ENCODE data around the gene CRYZ. TPM values are rescaled to one million over a fixed set of nuclear protein-coding genes. Genes with fewer than 3 reads are reported as not detected.
A peak's percentile ranks its signal among the peaks of the same experiment; 100 is the strongest.
"Not testable (repeated sequence)": the region's sequence is repeated elsewhere in the genome, so short reads cannot be mapped to it uniquely, and the experiment has no call there.

CRYZ gene
- total RNA-seq, 1 donor from 2014 or later = 25.8 TPM

DNA sequence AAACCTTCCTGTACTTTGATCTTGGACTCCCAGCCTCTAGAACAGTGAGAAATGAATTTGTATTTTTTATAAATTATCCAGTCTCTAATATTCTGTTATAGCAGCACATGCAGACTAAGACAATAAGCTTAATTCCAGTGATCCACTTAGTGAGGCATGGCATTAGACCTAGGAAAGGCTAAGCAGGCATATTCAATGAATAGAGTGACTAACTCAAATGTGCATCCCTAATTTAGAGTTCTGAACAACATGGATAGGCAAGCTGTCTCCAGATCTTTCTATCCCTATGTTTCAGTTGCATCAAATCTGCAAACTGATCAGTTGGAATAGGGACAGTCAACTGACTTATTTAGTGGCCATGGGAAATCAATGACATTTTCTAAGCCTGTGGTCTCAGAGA lies 54.9 kb downstream of the CRYZ start:
- H3K27me3 Mint-ChIP-seq = peaks cover 26% of the 10 kb centered on the region
- H3K36me3 Mint-ChIP-seq = no peaks in the 10 kb centered on the region
- DNase-seq (ENCODE audit: extremely low spot score, unreplicated experiment) = no peak
- no peaks in the 10 kb centered on the region for H3K4me1 Mint-ChIP-seq (ENCODE audit: unreplicated experiment)
- peaks cover 4% of the 10 kb centered on the region for H3K9me3 Mint-ChIP-seq
- TF ChIP-seq, protein P1, sequence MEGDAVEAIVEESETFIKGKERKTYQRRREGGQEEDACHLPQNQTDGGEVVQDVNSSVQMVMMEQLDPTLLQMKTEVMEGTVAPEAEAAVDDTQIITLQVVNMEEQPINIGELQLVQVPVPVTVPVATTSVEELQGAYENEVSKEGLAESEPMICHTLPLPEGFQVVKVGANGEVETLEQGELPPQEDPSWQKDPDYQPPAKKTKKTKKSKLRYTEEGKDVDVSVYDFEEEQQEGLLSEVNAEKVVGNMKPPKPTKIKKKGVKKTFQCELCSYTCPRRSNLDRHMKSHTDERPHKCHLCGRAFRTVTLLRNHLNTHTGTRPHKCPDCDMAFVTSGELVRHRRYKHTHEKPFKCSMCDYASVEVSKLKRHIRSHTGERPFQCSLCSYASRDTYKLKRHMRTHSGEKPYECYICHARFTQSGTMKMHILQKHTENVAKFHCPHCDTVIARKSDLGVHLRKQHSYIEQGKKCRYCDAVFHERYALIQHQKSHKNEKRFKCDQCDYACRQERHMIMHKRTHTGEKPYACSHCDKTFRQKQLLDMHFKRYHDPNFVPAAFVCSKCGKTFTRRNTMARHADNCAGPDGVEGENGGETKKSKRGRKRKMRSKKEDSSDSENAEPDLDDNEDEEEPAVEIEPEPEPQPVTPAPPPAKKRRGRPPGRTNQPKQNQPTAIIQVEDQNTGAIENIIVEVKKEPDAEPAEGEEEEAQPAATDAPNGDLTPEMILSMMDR (conservative IDR thresholded peaks at IDR 0.05) = no peak
- no peak overlapping the region for H3K27ac Mint-ChIP-seq
- no peak overlapping the region for H3K4me3 Mint-ChIP-seq

DNA sequence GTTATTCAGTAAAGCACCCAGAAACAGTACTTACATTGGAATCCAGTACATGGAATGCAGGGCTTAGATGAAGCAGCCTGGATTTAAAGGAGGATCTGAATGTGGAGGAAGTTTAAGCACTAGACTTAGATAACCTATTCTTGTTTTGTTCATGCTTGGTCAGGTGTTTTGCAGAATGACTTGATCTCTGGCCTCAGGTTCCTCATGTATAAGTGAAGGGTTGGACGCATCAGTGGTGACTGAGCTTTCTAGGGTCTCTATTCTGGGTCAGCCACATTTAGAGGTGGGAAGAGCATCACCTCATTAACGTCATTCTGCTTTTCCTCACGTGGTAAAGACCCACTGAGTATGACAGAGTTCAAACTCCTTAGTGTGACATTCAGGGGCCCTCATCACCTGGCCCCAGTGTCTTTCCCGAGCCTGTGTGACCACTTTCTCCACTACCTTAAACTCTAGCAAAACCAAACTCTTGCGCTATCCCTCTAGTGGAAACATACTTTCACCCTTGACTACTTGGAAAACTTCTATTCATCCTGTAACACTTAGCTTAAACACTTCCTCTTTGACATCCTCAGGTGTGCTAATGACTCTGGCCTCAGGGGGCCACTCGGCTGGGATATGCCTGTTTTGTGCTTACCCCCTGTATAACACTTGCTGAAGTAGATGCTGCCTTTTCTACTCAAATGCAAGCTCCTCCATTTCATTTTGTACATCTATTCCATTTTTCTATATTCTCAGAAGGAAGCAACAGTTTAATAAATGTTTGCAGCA lies 58.4 kb downstream of the CRYZ start:
- no peak for DNase-seq (ENCODE audit: extremely low spot score, unreplicated experiment)
- peaks cover 4% of the 10 kb centered on the region for H3K36me3 Mint-ChIP-seq
- H3K4me1 Mint-ChIP-seq (ENCODE audit: unreplicated experiment) = no peaks in the 10 kb centered on the region
- H3K9me3 Mint-ChIP-seq = peaks cover 10% of the 10 kb centered on the region
- no peak overlapping the region for H3K27ac Mint-ChIP-seq
- TF ChIP-seq, protein P1 (conservative IDR thresholded peaks at IDR 0.05) = no peak
- peaks cover 41% of the 10 kb centered on the region for H3K27me3 Mint-ChIP-seq
- H3K4me3 Mint-ChIP-seq = peak overlapping the region; percentile 81

DNA sequence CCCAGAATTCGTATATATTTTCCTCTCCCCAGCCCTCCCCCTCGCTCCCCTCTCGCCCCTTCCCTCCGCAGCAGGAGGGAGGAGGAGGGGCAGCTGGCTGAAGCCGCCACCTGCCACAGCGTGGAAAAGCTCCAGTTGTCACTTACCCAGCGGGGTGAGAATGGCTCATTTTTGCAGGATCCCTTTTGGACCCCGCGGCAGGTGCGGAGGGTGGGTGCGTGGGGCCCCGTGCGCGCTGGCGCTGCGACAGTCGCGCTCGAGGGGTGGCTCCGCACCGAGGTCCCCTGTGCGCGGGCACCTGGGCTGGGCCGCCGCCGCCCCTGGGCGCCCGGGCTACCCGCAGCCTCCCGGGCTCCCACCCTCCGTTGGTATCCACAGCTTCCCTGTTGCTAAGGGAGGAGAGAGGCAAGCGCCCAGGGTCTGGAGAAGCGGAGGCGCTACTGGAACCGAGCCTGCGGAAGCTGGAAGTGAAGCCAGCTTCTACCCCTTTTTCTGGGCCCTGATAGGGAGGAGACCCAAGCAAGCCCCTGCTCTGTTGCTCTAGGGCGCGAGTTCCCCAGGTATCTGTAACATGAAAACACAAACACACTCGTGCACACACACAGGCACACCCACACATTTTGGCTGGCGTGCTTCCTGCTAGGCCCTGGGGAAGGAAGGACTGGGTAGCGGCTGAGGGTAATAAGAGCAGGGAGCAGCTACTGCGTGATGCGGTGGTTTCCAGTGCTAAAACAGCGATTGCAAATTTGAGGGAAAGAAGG lies 59.3 kb downstream of the CRYZ start, which contains the start of gene ERICH3:
Gene ERICH3 (minus strand): TSS at position 442 of the 761 bp plus-strand sequence. CDS start 273 bp downstream, at position 169.
- Mint-ChIP-seq H3K27me3 (peaks cover 46% of the 10 kb centered on the region), H3K9me3 (peaks cover 10% of the 10 kb centered on the region), H3K27ac (no peak within 1 kb of the TSS), H3K36me3 (peaks cover 4% of the 10 kb centered on the region), H3K4me1 (ENCODE audit: unreplicated experiment) (no peaks in the 10 kb centered on the region), H3K4me3 (peak within 1 kb of the TSS; percentile 81)
- no peak for DNase-seq (ENCODE audit: extremely low spot score, unreplicated experiment)
- TF ChIP-seq, protein P1 (conservative IDR thresholded peaks at IDR 0.05) = no peak

DNA sequence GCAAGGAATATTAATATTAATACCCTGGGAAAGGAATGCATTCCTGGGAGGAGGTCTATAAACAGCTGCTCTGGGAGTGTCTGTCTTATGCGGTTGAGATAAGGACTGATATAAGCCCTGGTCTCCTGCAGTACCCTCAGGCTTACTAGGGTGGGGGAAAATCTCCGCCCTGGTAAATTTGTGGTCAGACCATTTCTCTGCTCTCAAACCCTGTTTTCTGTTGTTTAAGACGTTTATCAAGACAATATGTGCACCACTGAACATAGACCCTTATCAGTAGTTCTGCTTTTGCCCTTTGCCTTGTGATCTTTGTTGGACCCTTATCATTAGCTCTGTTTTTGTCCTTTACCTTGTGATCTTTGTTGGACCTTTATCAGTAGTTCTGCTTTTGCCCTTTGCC lies 62.0 kb downstream of the CRYZ start:
- not testable (repeated sequence) for H3K4me1 Mint-ChIP-seq (ENCODE audit: unreplicated experiment); H3K36me3 Mint-ChIP-seq; DNase-seq (ENCODE audit: extremely low spot score, unreplicated experiment); H3K9me3 Mint-ChIP-seq; H3K4me3 Mint-ChIP-seq; H3K27ac Mint-ChIP-seq
- peaks cover 43% of the 10 kb centered on the region for H3K27me3 Mint-ChIP-seq

Other genes with a start within 250 kb of the CRYZ start
- gene LRRC53, start 220.4 kb downstream of the CRYZ start, total RNA-seq (ENCODE audit: low replicate concordance) = not detected in 2 replicates
- 0.24 and 0.29 TPM in 2 replicates for gene ERICH3, start 59.3 kb downstream of the CRYZ start, total RNA-seq (ENCODE audit: low replicate concordance)
- gene TYW3, start 102 bp upstream of the CRYZ start, total RNA-seq (ENCODE audit: low replicate concordance) = 11.0 and 12.7 TPM in 2 replicates